Measurements from ENCODE around the gene CRB3. TPM values are rescaled to one million over a fixed set of nuclear protein-coding genes. Genes with fewer than 3 reads are reported as not detected.

Gene CRB3
- total and polyA plus RNA-seq, 2 of the 8 experiments (the other 6 are each of a cell fraction or from before 2014, with no cell fraction given): 21.1 to 24.6 TPM

GRCh38 chr19:6489278-6490061 lies 25.4 kb downstream of the CRB3 start:
- H3K14ac ChIP-seq (ENCODE audit: insufficient read length): no peak overlapping the region
- no peaks in the 10 kb centered on the region for H3K4me1 ChIP-seq (replicated peaks in 1 of 4; ENCODE audit: control insufficient read depth in 3 of 4, insufficient read depth in 4 of 4, low read length in 3 of 4)
- no peak overlapping the region for H2BK15ac ChIP-seq (ENCODE audit: low read length)
- H3K79me2 ChIP-seq (ENCODE audit: control insufficient read depth in 1 of 2, insufficient read depth in 2 of 2, low read length in 2 of 2): no peaks in the 10 kb centered on the region
- DNase-seq (ENCODE audit: low read depth in 1 of 2, low spot score in 2 of 2) (no peak), FAIRE-seq (no peak)
- H3K23ac ChIP-seq (ENCODE audit: insufficient read length): no peak overlapping the region
- no peak overlapping the region for H3K4me2 ChIP-seq (ENCODE audit: insufficient read depth in 1 of 2, low read depth in 2 of 2, low read length in 2 of 2)
- H3K27ac ChIP-seq (ENCODE audit: low read depth, low read length): no peak overlapping the region
- H3K36me3 ChIP-seq (ENCODE audit: control insufficient read depth in 2 of 4, insufficient read depth in 4 of 4, low read length in 3 of 4): no peaks in the 10 kb centered on the region
- no peak overlapping the region for H2BK12ac ChIP-seq (ENCODE audit: low read depth, low read length)
- H2BK20ac ChIP-seq (ENCODE audit: low read length): 0 out of 2 replicates have a peak overlapping the region, but pooled peaks have one; percentile 61
- no peaks in the 10 kb centered on the region for H3K79me1 ChIP-seq (ENCODE audit: low read depth, low read length)
- no peak overlapping the region for H2BK120ac ChIP-seq (replicated peaks; ENCODE audit: low read depth, low read length)
- ChIA-PET POLR2A (ENCODE audit: partially characterized antibody) (interaction anchor here (0.6 to 2.4 kb wide), 5 partner anchors 10 to 587 kb away, joined by 3 to 7 read pairs (median 4); partner anchors contain the start of gene TUBB4A), CTCF (ENCODE audit: partially characterized antibody) (interaction anchor here (0.9 to 1.0 kb wide), 2 partner anchors 77 to 286 kb away, joined by 3 read pairs; no protein-coding TSS in a partner anchor)
- H3K4ac ChIP-seq (replicated peaks; ENCODE audit: insufficient read length, low read depth, low read length): no peak overlapping the region
- H4K20me1 ChIP-seq (replicated peaks in 1 of 2; ENCODE audit: control insufficient read depth in 1 of 2, insufficient read depth in 2 of 2, low read length in 2 of 2): no peaks in the 10 kb centered on the region
- H3K27me3 ChIP-seq (replicated peaks in 1 of 4; ENCODE audit: control insufficient read depth in 3 of 4, extremely low read depth in 1 of 4, insufficient read depth in 3 of 4, low read length in 3 of 4): peaks cover 0 to 2% (median 0%) of the 10 kb centered on the region in 4 experiments; a peak in 1 of 7 replicates
- no peak overlapping the region for H4K5ac ChIP-seq (ENCODE audit: insufficient read length, low read depth, low read length)
- 83% methylated on average over 15 of the region's 15 CpGs; no CpG with 5 or more reads in 1 of the 2 experiments for WGBS, 2 experiments (ENCODE audit: extremely low coverage in 1 of 2, insufficient coverage in 1 of 2, insufficient read length in 1 of 2, insufficient replicate concordance in 2 of 2, low coverage in 1 of 2, low lambda C conversion rate in 2 of 2, missing lambda C conversion rate in 1 of 2)
- H4K91ac ChIP-seq (replicated peaks; ENCODE audit: insufficient read length, low read length): no peak overlapping the region
- no peak overlapping the region for H3K4me3 ChIP-seq (ENCODE audit: extremely low read depth in 1 of 4, insufficient read depth in 2 of 4, low read depth in 3 of 4, low read length in 4 of 4)
- no peak overlapping the region for H2BK5ac ChIP-seq (ENCODE audit: low read depth, low read length)
- H3K23me2 ChIP-seq (ENCODE audit: low read depth, low read length): no peaks in the 10 kb centered on the region
- H3K18ac ChIP-seq (ENCODE audit: extremely low read depth, low read length): no peak overlapping the region
- no peak overlapping the region for H3K56ac ChIP-seq (replicated peaks; ENCODE audit: insufficient read length, low read depth, low read length)
- no peak overlapping the region for H3K9ac ChIP-seq (replicated peaks in 1 of 4; ENCODE audit: extremely low read depth in 1 of 4, low read depth in 3 of 4, low read length in 3 of 4)
- H2AFZ ChIP-seq (ENCODE audit: low read length): 0 out of 2 replicates have a peak overlapping the region, but pooled peaks have one; percentile 18
- H4K8ac ChIP-seq (ENCODE audit: extremely low read depth, insufficient read depth, low read length): no peak overlapping the region
- no peak overlapping the region for H2AK5ac ChIP-seq (ENCODE audit: low read depth, low read length)
- H3K9me3 ChIP-seq (ENCODE audit: insufficient read depth in 2 of 2, low read depth in 1 of 2, low read length in 1 of 2): no peaks in the 10 kb centered on the region
- TF ChIP-seq SP4 (IDR thresholded peaks at IDR 0.05; ENCODE audit: low read length) (no peak), CREB1 (IDR thresholded peaks at IDR 0.05) (no peak), RXRA (IDR thresholded peaks at IDR 0.05; ENCODE audit: insufficient read depth, low read depth, low read length) (no peak), POLR2A (IDR thresholded peaks at IDR 0.05; ENCODE audit: control extremely low read depth in 1 of 2, low read depth in 2 of 2, low read length in 2 of 2) (no peak), RNF2 (IDR thresholded peaks at IDR 0.05; ENCODE audit: borderline replicate concordance, low read depth, low read length, missing control alignments, poor library complexity, severe bottlenecking) (no peak), YY1 (IDR thresholded peaks at IDR 0.05; ENCODE audit: low read depth, low read length) (no peak), SIRT6 (IDR thresholded peaks at IDR 0.05; ENCODE audit: low read length) (no peak), NRF1 (IDR thresholded peaks at IDR 0.05; ENCODE audit: low read depth, low read length) (no peak), SAP30 (IDR thresholded peaks at IDR 0.05; ENCODE audit: insufficient read depth, insufficient replicate concordance, low read length) (no peak), CBX8 (IDR thresholded peaks at IDR 0.05; ENCODE audit: borderline replicate concordance, low read depth, low read length) (no peak), TAF7 (optimal IDR thresholded peaks at IDR 0.05; ENCODE audit: borderline replicate concordance, low read depth, low read length) (no peak), SP2 (IDR thresholded peaks at IDR 0.05; ENCODE audit: low read length) (no peak)

Data from H1 (cell line).